Skeletal muscle tissue (tissue), 4 donors: Measurements from ENCODE around the gene NCOA1. TPM values are rescaled to one million over a fixed set of nuclear protein-coding genes. Genes with fewer than 3 reads are reported as not detected.

Experiments
- H3K27ac ChIP-seq: one replicate; pipeline ENCODE4 v1.7.0; 2013; ENCODE audit warnings: mild to moderate bottlenecking, low read depth, low read length, inconsistent platforms
- H3K27me3 ChIP-seq, 3 donors: one replicate each; pipeline ENCODE4 v1.7.0; 2013; ENCODE audit warnings: low read length in 3 of 3; ENCODE audit not compliant: control insufficient read depth in 3 of 3, insufficient read depth in 3 of 3
- H3K36me3 ChIP-seq, 3 donors: one replicate each; pipeline ENCODE4 v1.7.0; 2013; ENCODE audit warnings: low read length in 3 of 3; ENCODE audit not compliant: control insufficient read depth in 3 of 3, insufficient read depth in 3 of 3
- H3K4me1 ChIP-seq, 3 donors: one replicate each; pipeline ENCODE4 v1.7.0; 2013; ENCODE audit warnings: low read length in 3 of 3, mild to moderate bottlenecking in 3 of 3; ENCODE audit not compliant: control insufficient read depth in 3 of 3, insufficient read depth in 3 of 3
- H3K4me3 ChIP-seq, 3 donors: one replicate each; pipeline ENCODE4 v1.7.0; 2013; ENCODE audit warnings: low read length in 3 of 3
- H3K9ac ChIP-seq, 3 donors: one replicate each; pipeline ENCODE4 v1.7.0; 2013; ENCODE audit warnings: low read length in 3 of 3, mild to moderate bottlenecking in 3 of 3, moderate library complexity in 2 of 3, low read depth in 1 of 3
- H3K9me3 ChIP-seq, 3 donors: one replicate each; pipeline ENCODE4 v1.7.0; 2013; ENCODE audit warnings: low read length in 3 of 3; ENCODE audit not compliant: control insufficient read depth in 3 of 3
- total RNA-seq: library from RNA; depleted of rRNA; stranded (reverse); fragments of >200 nt; gene quantifications from one replicate; pipeline ENCODE4 v1.2.3, GENCODE V29; 2014
- donor health status: Osteomylitis.

NCOA1 gene
- total RNA-seq, result 150 TPM

- peak within 1 kb of the TSS; percentile 78 to 90 (median 84) for H3K4me3 ChIP-seq
- no peaks in the 10 kb centered on the region for H3K36me3 ChIP-seq
- peak within 1 kb of the TSS; percentile 90 for H3K27ac ChIP-seq
- H3K9me3 ChIP-seq, result no peaks in the 10 kb centered on the region
- H3K27me3 ChIP-seq, result no peaks in the 10 kb centered on the region
- H3K9ac ChIP-seq, result peak within 1 kb of the TSS; percentile 87 to 92 (median 91)
- H3K4me1 ChIP-seq, result peaks cover 16 to 35% (median 21%) of the 10 kb centered on the region in 3 donors
Measured at GRCh38 chr2:24490690-24491541, at the start of gene NCOA1. NCOA1 (plus strand) TSS chr2:24491254; CDS start chr2:24658678, 167,424 bp downstream.

- Histone ChIP-seq H3K4me3 (no peak overlapping the region), H3K4me1 (peaks cover 5 to 11% (median 7%) of the 10 kb centered on the region in 3 donors), H3K9ac (no peak overlapping the region), H3K27ac (no peak overlapping the region), H3K36me3 (no peaks in the 10 kb centered on the region), H3K27me3 (no peaks in the 10 kb centered on the region), H3K9me3 (peaks cover 0 to 3% (median 0%) of the 10 kb centered on the region in 3 donors)
Measured at GRCh38 chr2:24448797-24449196, 42.3 kb upstream of the NCOA1 start.

GRCh38 chr2:24449344-24449743, 41.7 kb upstream of the NCOA1 start:
- Histone ChIP-seq H3K36me3 (no peaks in the 10 kb centered on the region), H3K9ac (no peak overlapping the region), H3K4me1 (peaks cover 7 to 13% (median 10%) of the 10 kb centered on the region in 3 donors), H3K9me3 (peaks cover 0 to 3% (median 0%) of the 10 kb centered on the region in 3 donors), H3K27ac (no peak overlapping the region), H3K27me3 (no peaks in the 10 kb centered on the region), H3K4me3 (no peak overlapping the region)

GRCh38 chr2:24451805-24452501, 39.1 kb upstream of the NCOA1 start:
- H3K27ac ChIP-seq, result no peak overlapping the region
- peaks cover 0 to 3% (median 0%) of the 10 kb centered on the region in 3 donors for H3K9me3 ChIP-seq

GRCh38 chr2:24452502-24452885, 38.6 kb upstream of the NCOA1 start:
- no peaks in the 10 kb centered on the region for H3K27me3 ChIP-seq
- H3K4me3 ChIP-seq, result peak overlapping the region in 1 of 3 donors; percentile 11
- H3K27ac ChIP-seq, result no peak overlapping the region
- no peaks in the 10 kb centered on the region for H3K36me3 ChIP-seq
- H3K4me1 ChIP-seq, result peaks cover 14 to 28% (median 16%) of the 10 kb centered on the region in 3 donors
- no peak overlapping the region for H3K9ac ChIP-seq
- peaks cover 0 to 3% (median 0%) of the 10 kb centered on the region in 3 donors for H3K9me3 ChIP-seq

More at GRCh38 chr2:24451805-24452501, 39.1 kb upstream of the NCOA1 start:
- Histone ChIP-seq H3K4me3 (peak overlapping the region in 1 of 3 donors; percentile 11), H3K4me1 (peaks cover 13 to 24% (median 15%) of the 10 kb centered on the region in 3 donors), H3K9ac (no peak overlapping the region), H3K36me3 (no peaks in the 10 kb centered on the region), H3K27me3 (no peaks in the 10 kb centered on the region)

GRCh38 chr2:24453379-24454073, 37.5 kb upstream of the NCOA1 start:
- H3K4me3 ChIP-seq, result peak overlapping the region; percentile 4 to 76 (median 73)
- peak overlapping the region; percentile 48 to 78 (median 76) for H3K9ac ChIP-seq
- H3K4me1 ChIP-seq, result peaks cover 14 to 28% (median 16%) of the 10 kb centered on the region in 3 donors
- no peak overlapping the region for H3K27ac ChIP-seq
- no peaks in the 10 kb centered on the region for H3K36me3 ChIP-seq
- H3K27me3 ChIP-seq, result no peaks in the 10 kb centered on the region
- peaks cover 0 to 3% (median 0%) of the 10 kb centered on the region in 3 donors for H3K9me3 ChIP-seq

GRCh38 chr2:24454294-24454693, 36.8 kb upstream of the NCOA1 start:
- Histone ChIP-seq H3K4me3 (peak overlapping the region; percentile 55 to 76 (median 73)), H3K9me3 (peaks cover 0 to 3% (median 0%) of the 10 kb centered on the region in 3 donors), H3K27me3 (no peaks in the 10 kb centered on the region), H3K36me3 (no peaks in the 10 kb centered on the region), H3K4me1 (peaks cover 14 to 33% (median 16%) of the 10 kb centered on the region in 3 donors), H3K27ac (peak overlapping the region; percentile 49), H3K9ac (peak overlapping the region; percentile 48 to 78 (median 76))

- peak overlapping the region; percentile 72 for H3K27ac ChIP-seq
- no peaks in the 10 kb centered on the region for H3K36me3 ChIP-seq
- peaks cover 14 to 33% (median 16%) of the 10 kb centered on the region in 3 donors for H3K4me1 ChIP-seq
- no peak overlapping the region for H3K9ac ChIP-seq
- H3K4me3 ChIP-seq, result no peak overlapping the region
- H3K27me3 ChIP-seq, result no peaks in the 10 kb centered on the region
- H3K9me3 ChIP-seq, result no peaks in the 10 kb centered on the region
Measured at GRCh38 chr2:24456599-24457556, 34.2 kb upstream of the NCOA1 start.
